Measurements from ENCODE around the gene ST6GALNAC3.

DNA sequence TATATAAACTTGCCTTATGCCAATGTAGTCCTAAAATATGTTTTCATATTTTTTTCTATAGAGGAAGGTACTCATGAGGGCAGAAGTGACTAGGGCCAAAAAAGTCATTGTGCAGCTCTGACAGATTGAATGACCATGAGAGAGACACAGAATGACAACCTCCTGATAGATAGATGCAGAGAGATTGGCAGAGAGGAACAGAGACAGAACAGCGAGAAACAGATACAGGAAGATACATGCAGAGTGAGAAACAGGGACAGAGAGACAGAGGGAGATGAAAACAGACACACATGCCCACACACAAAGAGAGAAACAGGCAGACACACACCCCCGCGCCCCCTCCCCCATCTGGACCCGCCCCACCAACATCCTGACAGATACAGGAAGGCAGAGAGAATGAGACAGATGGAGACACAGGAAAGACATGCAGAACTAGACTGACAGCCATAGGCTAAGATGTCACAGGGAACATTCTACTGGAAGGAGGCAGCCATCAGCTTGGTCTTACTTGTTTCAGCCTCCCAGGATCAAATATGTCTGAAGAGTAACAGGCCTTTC, 211.1 kb downstream of the ST6GALNAC3 start:
- TF ChIP-seq, protein P1, sequence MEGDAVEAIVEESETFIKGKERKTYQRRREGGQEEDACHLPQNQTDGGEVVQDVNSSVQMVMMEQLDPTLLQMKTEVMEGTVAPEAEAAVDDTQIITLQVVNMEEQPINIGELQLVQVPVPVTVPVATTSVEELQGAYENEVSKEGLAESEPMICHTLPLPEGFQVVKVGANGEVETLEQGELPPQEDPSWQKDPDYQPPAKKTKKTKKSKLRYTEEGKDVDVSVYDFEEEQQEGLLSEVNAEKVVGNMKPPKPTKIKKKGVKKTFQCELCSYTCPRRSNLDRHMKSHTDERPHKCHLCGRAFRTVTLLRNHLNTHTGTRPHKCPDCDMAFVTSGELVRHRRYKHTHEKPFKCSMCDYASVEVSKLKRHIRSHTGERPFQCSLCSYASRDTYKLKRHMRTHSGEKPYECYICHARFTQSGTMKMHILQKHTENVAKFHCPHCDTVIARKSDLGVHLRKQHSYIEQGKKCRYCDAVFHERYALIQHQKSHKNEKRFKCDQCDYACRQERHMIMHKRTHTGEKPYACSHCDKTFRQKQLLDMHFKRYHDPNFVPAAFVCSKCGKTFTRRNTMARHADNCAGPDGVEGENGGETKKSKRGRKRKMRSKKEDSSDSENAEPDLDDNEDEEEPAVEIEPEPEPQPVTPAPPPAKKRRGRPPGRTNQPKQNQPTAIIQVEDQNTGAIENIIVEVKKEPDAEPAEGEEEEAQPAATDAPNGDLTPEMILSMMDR (IDR thresholded peaks at IDR 0.05): no peak
- TF ChIP-seq RFX5 (IDR thresholded peaks at IDR 0.05) (no peak), KDM1A (IDR thresholded peaks at IDR 0.05; ENCODE audit: low read depth) (no peak), CBX8 (IDR thresholded peaks at IDR 0.05) (no peak), EP300 (IDR thresholded peaks at IDR 0.05) (no peak), CHD4 (IDR thresholded peaks at IDR 0.05; ENCODE audit: borderline replicate concordance) (no peak), HDAC2 (IDR thresholded peaks at IDR 0.05) (no peak)

All from A549 (cell line).